ENCODE data around the gene NIPAL4. TPM values are rescaled to one million over a fixed set of nuclear protein-coding genes. Genes with fewer than 3 reads are reported as not detected.

NIPAL4 gene
- total RNA-seq, 1 experiment from 2014 or later: not detected

DNA sequence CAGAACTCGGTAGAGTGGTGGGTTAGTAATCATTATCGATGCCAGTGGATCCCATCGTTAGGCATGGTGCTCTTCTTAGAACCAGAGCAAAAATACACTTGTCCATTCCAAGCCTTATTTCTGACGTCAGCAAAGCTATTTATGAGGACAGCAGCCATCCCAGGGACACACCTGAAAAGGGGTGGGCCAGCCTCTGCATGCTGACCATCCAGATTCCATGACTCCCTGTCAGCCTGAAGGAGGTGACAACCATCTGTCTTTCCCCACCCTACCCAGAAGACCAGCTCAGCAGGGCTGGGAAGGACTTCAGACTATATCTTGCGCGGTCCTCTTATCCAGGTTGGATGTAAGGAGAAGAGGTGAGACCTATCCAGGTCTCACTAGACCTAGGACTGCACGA lies 5.7 kb upstream of the NIPAL4 start:
- H3K27me3 ChIP-seq (ENCODE audit: control insufficient read depth, insufficient read depth, low read length): peaks cover 4% of the 10 kb centered on the region; the same call in 1 of the 2 replicates
- no peak overlapping the region for H3K4me3 ChIP-seq (ENCODE audit: insufficient read depth, low read depth, low read length)
- H3K36me3 ChIP-seq (replicated peaks; ENCODE audit: control insufficient read depth, insufficient read depth, low read length): no peaks in the 10 kb centered on the region
- no peak for DNase-seq

DNA sequence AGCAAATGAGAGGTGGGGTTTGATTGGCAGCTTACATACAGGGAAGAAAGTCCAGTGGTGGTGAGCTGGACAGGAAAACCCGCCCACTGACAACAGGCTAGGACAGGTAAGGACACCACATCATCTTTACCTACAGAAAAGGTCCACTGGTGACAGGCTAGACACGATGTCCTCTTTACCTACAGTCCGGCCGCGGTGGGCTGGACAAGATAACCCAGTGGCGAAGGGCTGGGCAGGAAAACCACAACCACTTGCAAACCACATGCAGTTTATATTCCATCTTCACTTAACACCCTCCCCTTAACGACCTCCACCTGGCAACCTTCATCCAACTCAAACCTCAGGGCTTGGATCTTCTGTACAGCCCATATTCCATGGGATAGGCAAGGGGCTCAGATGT lies 5.0 kb upstream of the NIPAL4 start:
- Histone ChIP-seq H3K4me3 (ENCODE audit: insufficient read depth, low read depth, low read length) (no peak overlapping the region), H3K36me3 (replicated peaks; ENCODE audit: control insufficient read depth, insufficient read depth, low read length) (no peaks in the 10 kb centered on the region), H3K27me3 (ENCODE audit: control insufficient read depth, insufficient read depth, low read length) (peaks cover 11% of the 10 kb centered on the region)
- DNase-seq: no peak

- Histone ChIP-seq H3K36me3 (replicated peaks; ENCODE audit: control insufficient read depth, insufficient read depth, low read length) (no peaks in the 10 kb centered on the region), H3K4me3 (ENCODE audit: insufficient read depth, low read depth, low read length) (no peak overlapping the region), H3K27me3 (ENCODE audit: control insufficient read depth, insufficient read depth, low read length) (peaks cover 24% of the 10 kb centered on the region)
- no peak for DNase-seq
These were observed 3.7 kb upstream of the NIPAL4 start for GRCh38 chr5:157456301-157456700.

- Histone ChIP-seq H3K4me3 (ENCODE audit: insufficient read depth, low read depth, low read length) (no peak overlapping the region), H3K27me3 (ENCODE audit: control insufficient read depth, insufficient read depth, low read length) (peaks cover 31% of the 10 kb centered on the region), H3K36me3 (replicated peaks; ENCODE audit: control insufficient read depth, insufficient read depth, low read length) (no peaks in the 10 kb centered on the region)
- no peak for DNase-seq
These were observed 2.6 kb upstream of the NIPAL4 start for GRCh38 chr5:157457391-157457790.

DNA sequence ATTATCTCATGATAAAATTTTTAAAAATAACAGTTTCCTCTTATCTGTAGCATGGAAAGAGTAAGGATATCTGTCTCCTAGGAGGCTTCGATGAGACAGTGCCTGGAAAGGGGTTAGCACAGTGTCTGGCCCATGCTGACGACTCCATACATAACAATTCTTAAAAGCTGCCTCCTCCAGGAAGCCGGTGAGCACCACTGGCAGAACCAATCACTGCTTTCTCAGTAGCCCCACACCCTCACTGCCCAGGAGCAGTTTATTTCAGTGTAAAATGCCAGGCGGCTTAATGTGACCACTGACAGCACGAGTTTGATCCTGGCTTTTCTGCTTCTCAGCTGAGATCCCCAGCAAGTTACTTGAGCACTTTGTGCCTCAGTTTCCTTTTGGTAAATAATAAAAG lies 1.2 kb upstream of the NIPAL4 start:
- Histone ChIP-seq H3K27me3 (ENCODE audit: control insufficient read depth, insufficient read depth, low read length) (peaks cover 31% of the 10 kb centered on the region), H3K4me3 (ENCODE audit: insufficient read depth, low read depth, low read length) (no peak overlapping the region), H3K36me3 (replicated peaks; ENCODE audit: control insufficient read depth, insufficient read depth, low read length) (no peaks in the 10 kb centered on the region)
- peak; percentile 58 for DNase-seq

GRCh38 chr5:157460921-157461792 lies 1.1 kb downstream of the NIPAL4 start:
- peaks cover 31% of the 10 kb centered on the region for H3K27me3 ChIP-seq (ENCODE audit: control insufficient read depth, insufficient read depth, low read length)
- H3K36me3 ChIP-seq (replicated peaks; ENCODE audit: control insufficient read depth, insufficient read depth, low read length): no peaks in the 10 kb centered on the region
- DNase-seq: no peak
- no peak overlapping the region for H3K4me3 ChIP-seq (ENCODE audit: insufficient read depth, low read depth, low read length)

DNA sequence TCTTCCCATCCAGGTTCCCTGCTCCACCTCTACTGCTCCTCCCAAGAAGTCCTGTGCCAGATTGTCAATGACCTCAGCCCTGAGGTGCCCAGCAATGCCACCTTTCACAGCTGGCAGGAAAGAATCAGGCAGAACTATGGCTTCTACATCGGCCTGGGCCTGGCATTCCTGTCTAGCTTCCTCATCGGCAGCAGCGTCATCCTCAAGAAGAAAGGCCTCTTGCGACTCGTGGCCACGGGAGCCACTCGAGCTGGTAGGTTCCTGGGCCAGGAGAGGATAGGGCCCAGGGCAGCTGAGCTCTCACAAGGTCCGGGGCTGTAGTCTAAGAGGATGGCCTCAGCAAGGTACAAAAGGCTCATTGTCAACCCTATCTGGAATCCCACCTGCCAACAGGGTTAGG lies 3.1 kb downstream of the NIPAL4 start:
- no peak for DNase-seq
- Histone ChIP-seq H3K27me3 (ENCODE audit: control insufficient read depth, insufficient read depth, low read length) (peaks cover 31% of the 10 kb centered on the region), H3K36me3 (replicated peaks; ENCODE audit: control insufficient read depth, insufficient read depth, low read length) (no peaks in the 10 kb centered on the region), H3K4me3 (ENCODE audit: insufficient read depth, low read depth, low read length) (no peak overlapping the region)

- H3K36me3 ChIP-seq (replicated peaks; ENCODE audit: control insufficient read depth, insufficient read depth, low read length): no peaks in the 10 kb centered on the region
- H3K27me3 ChIP-seq (ENCODE audit: control insufficient read depth, insufficient read depth, low read length): peaks cover 31% of the 10 kb centered on the region
- H3K4me3 ChIP-seq (ENCODE audit: insufficient read depth, low read depth, low read length): no peak overlapping the region
- no peak for DNase-seq
These were observed 3.9 kb downstream of the NIPAL4 start for GRCh38 chr5:157463621-157464518.

DNA sequence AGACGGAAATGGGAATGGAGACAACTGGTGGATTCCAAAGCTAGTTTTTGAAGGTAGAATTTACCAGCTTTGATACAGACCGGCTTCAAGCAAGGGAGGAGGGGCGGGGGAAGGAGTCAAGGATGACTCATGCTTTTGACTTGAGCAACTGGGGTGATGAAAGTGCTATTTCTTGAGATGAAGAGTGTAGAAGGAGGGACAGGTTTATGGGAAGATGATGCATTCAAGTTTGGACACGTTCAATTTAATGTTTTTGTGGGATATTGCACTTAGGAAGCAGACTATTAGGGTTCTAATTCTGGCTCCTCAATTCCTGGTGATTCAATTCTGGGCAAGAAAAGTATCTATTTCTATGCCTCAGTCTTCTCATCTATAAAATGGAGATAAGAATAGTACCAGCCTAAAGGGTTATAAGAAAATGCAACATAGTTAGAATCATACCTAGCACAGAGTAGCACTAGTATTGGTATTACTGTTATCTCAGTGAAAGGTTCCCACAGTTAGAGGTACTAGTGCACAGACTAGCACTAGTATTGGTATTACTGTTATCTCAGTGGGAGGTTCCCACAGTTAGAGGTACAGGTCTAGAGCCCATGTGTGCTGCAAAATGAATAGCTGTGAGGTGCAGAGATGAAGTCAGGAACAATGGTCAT lies 4.6 kb downstream of the NIPAL4 start:
- Histone ChIP-seq H3K27me3 (ENCODE audit: control insufficient read depth, insufficient read depth, low read length) (peaks cover 23% of the 10 kb centered on the region), H3K4me3 (ENCODE audit: insufficient read depth, low read depth, low read length) (no peak overlapping the region), H3K36me3 (replicated peaks; ENCODE audit: control insufficient read depth, insufficient read depth, low read length) (no peaks in the 10 kb centered on the region)
- DNase-seq: peak; percentile 38

DNA sequence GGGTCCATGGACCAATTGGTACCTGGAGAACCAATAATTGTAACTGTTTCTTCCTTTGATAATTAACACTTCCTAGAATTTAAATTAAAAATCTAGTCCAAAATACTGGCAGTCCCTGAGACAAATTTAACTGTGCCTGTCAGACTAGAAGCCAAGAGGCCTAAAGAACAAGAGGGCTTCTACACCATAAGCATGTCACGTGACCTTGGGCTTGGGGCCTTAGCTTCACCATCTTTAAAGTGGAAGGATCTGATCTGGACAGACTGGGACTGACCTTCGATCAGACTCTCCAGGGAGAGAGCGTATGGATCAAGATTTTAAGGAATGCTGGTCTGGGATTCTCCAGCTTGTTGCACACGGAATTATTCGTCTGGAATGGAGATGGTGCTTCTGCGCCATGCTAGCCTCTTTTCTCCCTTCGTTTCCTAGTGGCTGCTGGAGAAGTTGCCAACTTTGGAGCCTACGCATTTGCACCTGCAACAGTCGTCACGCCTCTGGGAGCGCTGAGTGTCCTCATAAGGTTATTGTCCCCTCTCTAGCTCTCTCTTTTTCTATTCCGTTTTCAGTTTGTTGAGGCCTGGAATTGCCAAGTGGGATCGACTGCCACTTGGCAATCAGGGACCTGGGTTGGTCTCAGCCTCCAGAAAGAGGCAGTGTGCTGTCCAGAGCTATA lies 8.4 kb downstream of the NIPAL4 start:
- DNase-seq: no peak
- no peaks in the 10 kb centered on the region; the same call in 1 of the 2 replicates for H3K27me3 ChIP-seq (ENCODE audit: control insufficient read depth, insufficient read depth, low read length)
- H3K36me3 ChIP-seq (replicated peaks; ENCODE audit: control insufficient read depth, insufficient read depth, low read length): no peaks in the 10 kb centered on the region
- no peak overlapping the region for H3K4me3 ChIP-seq (ENCODE audit: insufficient read depth, low read depth, low read length)

- no peak for DNase-seq
- Histone ChIP-seq H3K27me3 (ENCODE audit: control insufficient read depth, insufficient read depth, low read length) (no peaks in the 10 kb centered on the region), H3K4me3 (ENCODE audit: insufficient read depth, low read depth, low read length) (no peak overlapping the region), H3K36me3 (replicated peaks; ENCODE audit: control insufficient read depth, insufficient read depth, low read length) (no peaks in the 10 kb centered on the region)
These were observed 9.1 kb downstream of the NIPAL4 start for GRCh38 chr5:157469073-157469472.

GRCh38 chr5:157469687-157470086 lies 9.7 kb downstream of the NIPAL4 start:
- no peak for DNase-seq
- Histone ChIP-seq H3K36me3 (replicated peaks; ENCODE audit: control insufficient read depth, insufficient read depth, low read length) (no peaks in the 10 kb centered on the region), H3K27me3 (ENCODE audit: control insufficient read depth, insufficient read depth, low read length) (no peaks in the 10 kb centered on the region), H3K4me3 (ENCODE audit: insufficient read depth, low read depth, low read length) (no peak overlapping the region)

- Histone ChIP-seq H3K4me3 (ENCODE audit: insufficient read depth, low read depth, low read length) (no peak overlapping the region), H3K27me3 (ENCODE audit: control insufficient read depth, insufficient read depth, low read length) (no peaks in the 10 kb centered on the region), H3K36me3 (replicated peaks; ENCODE audit: control insufficient read depth, insufficient read depth, low read length) (no peaks in the 10 kb centered on the region)
- DNase-seq: no peak
These were observed 10.6 kb downstream of the NIPAL4 start for GRCh38 chr5:157470631-157471030.

GRCh38 chr5:157471709-157472108 lies 11.7 kb downstream of the NIPAL4 start:
- H3K4me3 ChIP-seq (ENCODE audit: insufficient read depth, low read depth, low read length): no peak overlapping the region
- no peaks in the 10 kb centered on the region for H3K27me3 ChIP-seq (ENCODE audit: control insufficient read depth, insufficient read depth, low read length)
- H3K36me3 ChIP-seq (replicated peaks; ENCODE audit: control insufficient read depth, insufficient read depth, low read length): no peaks in the 10 kb centered on the region
- DNase-seq: peak; percentile 53
